ENCODE measurements around the gene TNFAIP6. TPM values are rescaled to one million over a fixed set of nuclear protein-coding genes. Genes with fewer than 3 reads are reported as not detected.

Gene TNFAIP6
- total RNA-seq, 1 experiment from 2014 or later: not detected

GRCh38 chr2:151325581-151326095 lies 31.8 kb upstream of the TNFAIP6 start (continued):
- TF ChIP-seq RAD21 (IDR thresholded peaks at IDR 0.05; ENCODE audit: low read depth) (no peak), SIN3A (IDR thresholded peaks at IDR 0.05; ENCODE audit: low read depth) (no peak)

GRCh38 chr2:151326554-151326953 lies 30.8 kb upstream of the TNFAIP6 start:
- RAD21 ChIA-PET (ENCODE audit: low non-redundant PET in 1 of 2, low total read pairs in 2 of 2, uncharacterized antibody in 2 of 2, unreplicated experiment in 2 of 2): no interaction called here
- H4K20me1 ChIP-seq (ENCODE audit: insufficient read depth): no peaks in the 10 kb centered on the region
- no peak overlapping the region for H3K4me2 ChIP-seq (ENCODE audit: low read length)
- no peak overlapping the region for H2AFZ ChIP-seq (ENCODE audit: low read depth, low read length, poor library complexity, severe bottlenecking)
- TF ChIP-seq SRF (IDR thresholded peaks at IDR 0.05; ENCODE audit: low read depth) (no peak), ZNF274 (IDR thresholded peaks at IDR 0.05; ENCODE audit: low read depth, low read length) (no peak), FOSL1 (IDR thresholded peaks at IDR 0.05; ENCODE audit: low read depth) (no peak), SIN3A (IDR thresholded peaks at IDR 0.05; ENCODE audit: low read depth) (no peak), ZFX (IDR thresholded peaks at IDR 0.05) (no peak), MAX (IDR thresholded peaks at IDR 0.05) (no peak), EGR1 (IDR thresholded peaks at IDR 0.05; ENCODE audit: low read depth) (no peak), JUND (IDR thresholded peaks at IDR 0.05) (no peak), REST (IDR thresholded peaks at IDR 0.05; ENCODE audit: low read depth) (no peak), ELF1 (IDR thresholded peaks at IDR 0.05; ENCODE audit: borderline replicate concordance, low read depth) (no peak)
- no peaks in the 10 kb centered on the region for H3K9me2 ChIP-seq (ENCODE audit: insufficient read depth)
- no peaks in the 10 kb centered on the region for H3K9me3 ChIP-seq (ENCODE audit: control insufficient read depth in 1 of 2, insufficient read depth in 1 of 2, low read depth in 1 of 2, low read length in 2 of 2)
- DNase-seq (ENCODE audit: low read depth, low spot score) (no peak), ATAC-seq (no peak)
- no peak overlapping the region for H3K4me3 ChIP-seq (replicated peaks in 1 of 2; ENCODE audit: low read depth in 1 of 2, low read length in 2 of 2)
- BruUV-seq (replicated peaks): no TSS peak
- no peaks in the 10 kb centered on the region for H3K4me1 ChIP-seq (ENCODE audit: control insufficient read depth in 1 of 2, insufficient read depth in 2 of 2, low read length in 2 of 2)
- no peaks in the 10 kb centered on the region for H3K36me3 ChIP-seq (ENCODE audit: control insufficient read depth in 1 of 2, insufficient read depth in 2 of 2, low read length in 2 of 2)
- H3K79me2 ChIP-seq (ENCODE audit: insufficient read depth, low read length): no peaks in the 10 kb centered on the region
- POLR2A ChIA-PET: no interaction called here
- CTCF ChIA-PET: no interaction called here
- H3K9ac ChIP-seq (ENCODE audit: low read length): no peak overlapping the region
- intact Hi-C loops (cut with micrococcal nuclease): no loop called here
- no peaks in the 10 kb centered on the region for H3K27me3 ChIP-seq (ENCODE audit: insufficient read depth, low read length)
- no peak overlapping the region for H3K27ac ChIP-seq (ENCODE audit: low read depth, low read length)
